ENCODE results near the gene CBX3.

The CBX3 gene

DNA sequence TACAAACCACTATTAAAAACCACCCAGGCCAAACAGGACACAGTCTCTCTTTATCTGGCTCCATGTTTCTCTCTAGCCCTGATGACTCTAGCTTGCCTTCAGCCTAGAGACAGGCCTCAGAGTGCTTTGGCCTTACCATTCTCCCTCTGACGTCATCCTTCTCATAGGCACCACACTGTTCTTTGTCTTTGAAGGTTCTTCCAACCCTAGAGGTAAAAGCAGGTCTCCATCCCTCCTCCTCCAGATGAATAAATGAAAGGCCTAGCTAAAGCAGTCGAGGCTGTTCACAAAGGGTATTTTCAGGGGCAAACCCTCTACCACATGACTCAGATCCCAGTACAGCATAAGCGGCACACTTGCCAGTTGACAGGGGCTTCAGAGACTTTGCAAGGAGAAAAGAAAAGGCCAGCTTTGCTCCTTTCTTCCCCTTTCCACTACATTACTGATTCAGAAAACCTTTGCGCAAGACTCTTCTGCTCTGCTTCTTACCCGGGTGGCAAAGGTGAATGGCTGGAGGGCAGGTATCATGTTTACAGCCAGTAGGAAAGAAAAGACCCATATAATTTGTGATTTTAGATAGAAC, 34.8 kb upstream of the CBX3 start:
- Histone ChIP-seq H3F3A (ENCODE audit: insufficient read depth) (0 out of 2 replicates have a peak, but pooled peaks cover 3% of the 10 kb centered on the region), H3K27me3 (ENCODE audit: low read length) (no peaks in the 10 kb centered on the region), H3K9me2 (replicated peaks; ENCODE audit: insufficient read depth, low read length) (no peaks in the 10 kb centered on the region), H4K20me1 (ENCODE audit: low read depth, low read length) (no peaks in the 10 kb centered on the region), H3K9me3 (ENCODE audit: insufficient read depth, low read length) (no peaks in the 10 kb centered on the region), H3K4me3 (ENCODE audit: insufficient read depth, low read length, poor library complexity, severe bottlenecking) (no peak overlapping the region), H3K9ac (ENCODE audit: low read length) (no peak overlapping the region), H3K36me3 (ENCODE audit: low read length) (no peaks in the 10 kb centered on the region), H2AFZ (ENCODE audit: low read depth, low read length, severe bottlenecking) (no peak overlapping the region), H3K27ac (ENCODE audit: low read depth, low read length) (no peak overlapping the region), H3K79me2 (ENCODE audit: insufficient read depth, low read length) (no peaks in the 10 kb centered on the region), H3K4me2 (ENCODE audit: low read depth, low read length, poor library complexity, severe bottlenecking) (no peak overlapping the region)
- TF ChIP-seq, protein P1, sequence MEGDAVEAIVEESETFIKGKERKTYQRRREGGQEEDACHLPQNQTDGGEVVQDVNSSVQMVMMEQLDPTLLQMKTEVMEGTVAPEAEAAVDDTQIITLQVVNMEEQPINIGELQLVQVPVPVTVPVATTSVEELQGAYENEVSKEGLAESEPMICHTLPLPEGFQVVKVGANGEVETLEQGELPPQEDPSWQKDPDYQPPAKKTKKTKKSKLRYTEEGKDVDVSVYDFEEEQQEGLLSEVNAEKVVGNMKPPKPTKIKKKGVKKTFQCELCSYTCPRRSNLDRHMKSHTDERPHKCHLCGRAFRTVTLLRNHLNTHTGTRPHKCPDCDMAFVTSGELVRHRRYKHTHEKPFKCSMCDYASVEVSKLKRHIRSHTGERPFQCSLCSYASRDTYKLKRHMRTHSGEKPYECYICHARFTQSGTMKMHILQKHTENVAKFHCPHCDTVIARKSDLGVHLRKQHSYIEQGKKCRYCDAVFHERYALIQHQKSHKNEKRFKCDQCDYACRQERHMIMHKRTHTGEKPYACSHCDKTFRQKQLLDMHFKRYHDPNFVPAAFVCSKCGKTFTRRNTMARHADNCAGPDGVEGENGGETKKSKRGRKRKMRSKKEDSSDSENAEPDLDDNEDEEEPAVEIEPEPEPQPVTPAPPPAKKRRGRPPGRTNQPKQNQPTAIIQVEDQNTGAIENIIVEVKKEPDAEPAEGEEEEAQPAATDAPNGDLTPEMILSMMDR (IDR thresholded peaks at IDR 0.05; ENCODE audit: insufficient read depth, low read length, poor library complexity, severe bottlenecking) = no peak
- TF ChIP-seq EZH2phosphoT487 (conservative IDR thresholded peaks at IDR 0.05; ENCODE audit: low read length) = no peak

DNA sequence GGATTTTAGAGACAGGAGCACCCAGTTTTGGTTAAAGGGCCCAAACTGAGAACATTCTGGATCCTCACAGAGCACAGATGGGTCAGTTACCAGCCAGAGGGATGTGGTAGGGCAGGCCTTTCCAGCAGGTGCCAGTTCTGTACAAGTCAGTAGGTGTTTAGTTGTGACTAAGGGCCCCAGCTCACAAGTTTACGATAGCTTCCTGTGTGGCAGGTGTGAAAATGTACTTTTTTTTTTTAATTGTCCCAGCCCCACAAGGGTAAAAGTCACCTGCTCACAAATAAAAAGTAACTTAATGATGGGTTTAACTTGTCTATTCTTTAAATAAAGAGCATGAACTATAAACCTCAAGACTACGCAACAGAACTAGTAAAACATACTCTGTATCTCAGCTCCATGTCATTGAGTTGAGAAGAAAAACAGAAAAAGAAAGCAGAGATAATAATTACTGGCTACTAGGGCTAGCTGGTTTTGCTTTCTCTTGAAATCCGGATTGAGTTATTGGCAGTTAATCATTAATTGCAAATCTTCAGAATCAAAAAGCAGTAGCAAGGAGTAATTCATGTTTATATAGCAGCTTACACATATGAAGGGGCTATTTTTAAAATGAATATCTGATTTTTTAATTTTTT, 34.1 kb upstream of the CBX3 start:
- Histone ChIP-seq H3K9me2 (replicated peaks; ENCODE audit: insufficient read depth, low read length) (no peaks in the 10 kb centered on the region), H3F3A (ENCODE audit: insufficient read depth) (0 out of 2 replicates have a peak, but pooled peaks cover 3% of the 10 kb centered on the region), H4K20me1 (ENCODE audit: low read depth, low read length) (no peaks in the 10 kb centered on the region), H3K27ac (ENCODE audit: low read depth, low read length) (no peak overlapping the region), H3K4me2 (ENCODE audit: low read depth, low read length, poor library complexity, severe bottlenecking) (no peak overlapping the region), H2AFZ (ENCODE audit: low read depth, low read length, severe bottlenecking) (no peak overlapping the region), H3K27me3 (ENCODE audit: low read length) (no peaks in the 10 kb centered on the region), H3K79me2 (ENCODE audit: insufficient read depth, low read length) (no peaks in the 10 kb centered on the region), H3K9me3 (ENCODE audit: insufficient read depth, low read length) (no peaks in the 10 kb centered on the region), H3K36me3 (ENCODE audit: low read length) (no peaks in the 10 kb centered on the region), H3K4me3 (ENCODE audit: insufficient read depth, low read length, poor library complexity, severe bottlenecking) (no peak overlapping the region), H3K9ac (ENCODE audit: low read length) (no peak overlapping the region)
- TF ChIP-seq, protein P1 (IDR thresholded peaks at IDR 0.05; ENCODE audit: insufficient read depth, low read length, poor library complexity, severe bottlenecking) = no peak
- no peak for TF ChIP-seq EZH2phosphoT487 (conservative IDR thresholded peaks at IDR 0.05; ENCODE audit: low read length)

DNA sequence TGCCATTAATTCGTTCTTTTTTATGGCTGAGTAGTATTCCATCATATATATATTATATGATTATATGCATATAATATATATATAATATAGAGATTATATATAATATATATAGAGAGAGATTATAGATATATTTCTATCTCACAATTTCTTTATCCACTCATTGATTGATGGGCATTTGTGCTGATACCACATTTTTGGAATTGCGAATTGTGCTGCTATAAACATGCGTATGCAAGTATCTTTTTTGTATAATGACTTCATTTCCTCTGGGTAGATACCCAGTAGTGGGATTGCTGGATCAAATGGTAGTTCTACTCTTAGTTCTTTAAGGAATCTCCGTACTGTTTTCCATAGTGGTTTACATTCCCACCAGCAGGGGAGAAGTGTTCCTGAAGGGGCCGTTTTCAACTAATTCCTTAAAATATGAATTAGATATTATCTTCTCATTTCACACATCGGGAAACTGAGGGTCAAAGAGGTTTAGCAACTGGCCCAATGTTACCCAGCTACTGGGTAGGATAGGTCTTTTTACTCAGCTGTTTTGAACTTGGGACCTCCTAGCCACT, 33.0 kb upstream of the CBX3 start:
- Histone ChIP-seq H3K9me2 (replicated peaks; ENCODE audit: insufficient read depth, low read length) (no peaks in the 10 kb centered on the region), H3K4me2 (ENCODE audit: low read depth, low read length, poor library complexity, severe bottlenecking) (no peak overlapping the region), H3K36me3 (ENCODE audit: low read length) (no peaks in the 10 kb centered on the region), H3K4me3 (ENCODE audit: insufficient read depth, low read length, poor library complexity, severe bottlenecking) (no peak overlapping the region), H3F3A (ENCODE audit: insufficient read depth) (0 out of 2 replicates have a peak, but pooled peaks cover 3% of the 10 kb centered on the region), H3K9ac (ENCODE audit: low read length) (no peak overlapping the region), H2AFZ (ENCODE audit: low read depth, low read length, severe bottlenecking) (no peak overlapping the region), H3K27ac (ENCODE audit: low read depth, low read length) (no peak overlapping the region), H3K27me3 (ENCODE audit: low read length) (no peaks in the 10 kb centered on the region), H3K79me2 (ENCODE audit: insufficient read depth, low read length) (no peaks in the 10 kb centered on the region), H4K20me1 (ENCODE audit: low read depth, low read length) (no peaks in the 10 kb centered on the region), H3K9me3 (ENCODE audit: insufficient read depth, low read length) (no peaks in the 10 kb centered on the region)
- TF ChIP-seq, protein P1 (IDR thresholded peaks at IDR 0.05; ENCODE audit: insufficient read depth, low read length, poor library complexity, severe bottlenecking) = no peak
- TF ChIP-seq EZH2phosphoT487 (conservative IDR thresholded peaks at IDR 0.05; ENCODE audit: low read length) = no peak

Measured in SU-DHL-6 (cell line).